OCI-LY1 (cell line): ENCODE measurements around the gene SLC25A13.

Source experiments
- H2AFZ ChIP-seq: fragments of 200-600 bp; sonication (generic), shearing (Covaris generic); 2 replicates; pipeline ENCODE4 v1.6.0; 2014; ENCODE audit warnings: antibody characterized with exemption, mild to moderate bottlenecking, low read length
- H3F3A ChIP-seq: fragments of 200-600 bp; sonication (generic), shearing (Covaris generic); 2 replicates; pipeline ENCODE4 v1.6.0; 2014; ENCODE audit warnings: mild to moderate bottlenecking, antibody characterized with exemption, low read length, moderate library complexity; ENCODE audit not compliant: insufficient read depth
- H3K27ac ChIP-seq: fragments of 200-600 bp; sonication (generic); 2 replicates; pipeline ENCODE4 v1.5.1; 2014; ENCODE audit warnings: low read length, mixed run types, mild to moderate bottlenecking, low read depth; ENCODE audit not compliant: poor library complexity, severe bottlenecking
- H3K27me3 ChIP-seq: fragments of 200-600 bp; sonication (generic); 2 replicates; pipeline ENCODE4 v1.6.0; 2014; ENCODE audit warnings: antibody characterized with exemption, mild to moderate bottlenecking, low read length, moderate library complexity; ENCODE audit not compliant: insufficient read depth
- H3K36me3 ChIP-seq: fragments of 200-600 bp; sonication (generic); 2 replicates; pipeline ENCODE4 v1.6.1; 2014; ENCODE audit warnings: mild to moderate bottlenecking, antibody characterized with exemption, low read length, moderate library complexity, mixed read lengths; ENCODE audit not compliant: insufficient read depth
- H3K4me1 ChIP-seq: fragments of 200-600 bp; sonication (generic); 2 replicates; pipeline ENCODE4 v1.5.1; 2014; ENCODE audit warnings: mild to moderate bottlenecking, low read length, moderate library complexity; ENCODE audit not compliant: insufficient read depth, severe bottlenecking
- H3K4me2 ChIP-seq: fragments of 200-600 bp; sonication (generic), shearing (Covaris generic); 2 replicates; pipeline ENCODE4 v1.6.1; 2014; ENCODE audit warnings: low read length
- H3K4me3 ChIP-seq: fragments of 200-600 bp; sonication (generic); 2 replicates; pipeline ENCODE4 v1.5.1; 2014; ENCODE audit warnings: low read length, low read depth, mild to moderate bottlenecking, mixed read lengths; ENCODE audit not compliant: poor library complexity, severe bottlenecking
- H3K79me2 ChIP-seq: fragments of 200-600 bp; shearing (Covaris generic); 2 replicates; pipeline ENCODE4 v1.6.1; 2016; ENCODE audit warnings: mixed run types, low read length, mixed read lengths; ENCODE audit not compliant: insufficient read depth
- H3K9ac ChIP-seq: fragments of 200-600 bp; sonication (generic), shearing (Covaris generic); 2 replicates; pipeline ENCODE4 v1.6.1; 2014; ENCODE audit warnings: mild to moderate bottlenecking, low read length, mixed read lengths
- H3K9me2 ChIP-seq: fragments of 200-600 bp; sonication (generic), shearing (Covaris generic); 2 replicates; pipeline ENCODE4 v1.6.1; 2014; ENCODE audit warnings: low read depth, mild to moderate bottlenecking, low read length, mixed read lengths
- H3K9me3 ChIP-seq: fragments of 200-600 bp; shearing (Covaris generic); 2 replicates; pipeline ENCODE4 v1.6.1; 2014; ENCODE audit warnings: low read length, mixed read lengths
- H4K20me1 ChIP-seq: fragments of 200-600 bp; sonication (generic), shearing (Covaris generic); 2 replicates; pipeline ENCODE4 v1.6.0; 2016; ENCODE audit warnings: mild to moderate bottlenecking, low read length; ENCODE audit not compliant: insufficient read depth
- EZH2 ChIP-seq: fragments of 200-600 bp; sonication (generic), shearing (Covaris generic); IDR thresholded peaks from 2 replicates; pipeline ENCODE4 v1.8.0; 2017; ENCODE audit warnings: borderline replicate concordance, mixed run types, mild to moderate bottlenecking, antibody characterized with exemption, low read length, moderate library complexity, mixed read lengths
- TF ChIP-seq, protein P1 (sequence below): fragments of 200-600 bp; sonication (generic), shearing (Covaris generic); IDR thresholded peaks from 2 replicates; pipeline ENCODE4 v1.5.1; 2017; ENCODE audit warnings: mild to moderate bottlenecking, antibody characterized with exemption, low read length, moderate library complexity, mixed read lengths

Gene SLC25A13

GRCh38 chr7:96277921-96278320 is 44.0 kb downstream of the SLC25A13 start:
- Histone ChIP-seq H3F3A (no peaks in the 10 kb centered on the region), H3K9ac (no peak overlapping the region), H3K4me3 (no peak overlapping the region), H3K27ac (no peak overlapping the region), H3K79me2 (no peaks in the 10 kb centered on the region), H3K27me3 (no peaks in the 10 kb centered on the region), H3K9me3 (no peaks in the 10 kb centered on the region), H3K4me2 (no peak overlapping the region), H3K36me3 (peaks cover 18% of the 10 kb centered on the region), H2AFZ (no peak overlapping the region), H3K9me2 (no peaks in the 10 kb centered on the region), H3K4me1 (no peaks in the 10 kb centered on the region), H4K20me1 (no peaks in the 10 kb centered on the region)
- TF ChIP-seq, protein P1, sequence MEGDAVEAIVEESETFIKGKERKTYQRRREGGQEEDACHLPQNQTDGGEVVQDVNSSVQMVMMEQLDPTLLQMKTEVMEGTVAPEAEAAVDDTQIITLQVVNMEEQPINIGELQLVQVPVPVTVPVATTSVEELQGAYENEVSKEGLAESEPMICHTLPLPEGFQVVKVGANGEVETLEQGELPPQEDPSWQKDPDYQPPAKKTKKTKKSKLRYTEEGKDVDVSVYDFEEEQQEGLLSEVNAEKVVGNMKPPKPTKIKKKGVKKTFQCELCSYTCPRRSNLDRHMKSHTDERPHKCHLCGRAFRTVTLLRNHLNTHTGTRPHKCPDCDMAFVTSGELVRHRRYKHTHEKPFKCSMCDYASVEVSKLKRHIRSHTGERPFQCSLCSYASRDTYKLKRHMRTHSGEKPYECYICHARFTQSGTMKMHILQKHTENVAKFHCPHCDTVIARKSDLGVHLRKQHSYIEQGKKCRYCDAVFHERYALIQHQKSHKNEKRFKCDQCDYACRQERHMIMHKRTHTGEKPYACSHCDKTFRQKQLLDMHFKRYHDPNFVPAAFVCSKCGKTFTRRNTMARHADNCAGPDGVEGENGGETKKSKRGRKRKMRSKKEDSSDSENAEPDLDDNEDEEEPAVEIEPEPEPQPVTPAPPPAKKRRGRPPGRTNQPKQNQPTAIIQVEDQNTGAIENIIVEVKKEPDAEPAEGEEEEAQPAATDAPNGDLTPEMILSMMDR, result no peak
- TF ChIP-seq EZH2, result no peak

DNA sequence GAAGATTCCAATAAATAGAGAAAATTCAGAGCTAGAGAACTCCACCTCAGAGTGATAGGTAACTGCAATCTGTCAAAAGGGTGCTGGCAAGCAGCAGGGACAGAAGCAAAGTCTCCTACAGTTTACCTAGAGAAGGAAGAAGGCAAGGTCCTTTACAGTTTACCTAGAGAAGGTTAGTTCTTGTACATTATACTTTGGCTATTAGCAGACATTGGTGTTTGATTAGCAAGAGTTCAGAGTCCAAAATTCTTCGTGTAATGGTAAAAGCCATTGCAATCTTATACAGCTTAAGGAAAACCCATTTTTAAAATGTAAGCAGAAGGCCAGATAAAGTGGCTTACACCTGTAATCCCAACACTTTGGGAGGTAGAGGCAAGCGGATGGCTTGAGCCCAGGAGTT is 45.9 kb downstream of the SLC25A13 start:
- Histone ChIP-seq H3K9ac (no peak overlapping the region), H3K79me2 (no peaks in the 10 kb centered on the region), H4K20me1 (no peaks in the 10 kb centered on the region), H3K36me3 (peaks cover 13% of the 10 kb centered on the region), H3K4me3 (no peak overlapping the region), H3K4me2 (no peak overlapping the region), H3F3A (no peaks in the 10 kb centered on the region), H2AFZ (no peak overlapping the region), H3K27ac (no peak overlapping the region), H3K9me2 (no peaks in the 10 kb centered on the region), H3K27me3 (no peaks in the 10 kb centered on the region), H3K9me3 (no peaks in the 10 kb centered on the region), H3K4me1 (no peaks in the 10 kb centered on the region)
- TF ChIP-seq, protein P1, result no peak
- TF ChIP-seq EZH2, result no peak

GRCh38 chr7:96273716-96274115 is 48.2 kb downstream of the SLC25A13 start:
- Histone ChIP-seq H3K9me3 (no peaks in the 10 kb centered on the region), H4K20me1 (no peaks in the 10 kb centered on the region), H3K4me3 (no peak overlapping the region), H3K27me3 (no peaks in the 10 kb centered on the region), H3K4me1 (no peaks in the 10 kb centered on the region), H3K36me3 (peaks cover 13% of the 10 kb centered on the region), H3K9ac (no peak overlapping the region), H2AFZ (no peak overlapping the region), H3K4me2 (no peak overlapping the region), H3K9me2 (no peaks in the 10 kb centered on the region), H3F3A (no peaks in the 10 kb centered on the region), H3K79me2 (no peaks in the 10 kb centered on the region), H3K27ac (no peak overlapping the region)
- TF ChIP-seq, protein P1, result no peak
- TF ChIP-seq EZH2, result no peak
